ENCODE measurements around the gene GLUL. TPM values are rescaled to one million over a fixed set of nuclear protein-coding genes. Genes with fewer than 3 reads are reported as not detected.
A peak's percentile ranks its signal among the peaks of the same experiment; 100 is the strongest.

GLUL gene
- 292 TPM for polyA plus RNA-seq (ENCODE audit: insufficient read length)
- long read RNA-seq, donor 1, full-length matches to known transcripts = 64 of 83 reads
- long read RNA-seq, donor 1, partial matches to known transcripts = 19 of 83 reads
- long read RNA-seq, donor 1, other reads (novel, unspliced or antisense) = 0 of 83 reads
- long read RNA-seq, donor 2, full-length matches to known transcripts = 69 of 79 reads
- long read RNA-seq, donor 2, partial matches to known transcripts = 10 of 79 reads
- long read RNA-seq, donor 2, other reads (novel, unspliced or antisense) = 0 of 79 reads
- long read RNA-seq, donor 3, full-length matches to known transcripts = 48 of 53 reads
- long read RNA-seq, donor 3, partial matches to known transcripts = 5 of 53 reads
- long read RNA-seq, donor 3, other reads (novel, unspliced or antisense) = 0 of 53 reads
- long read RNA-seq, donor 4, full-length matches to known transcripts = 4 of 4 reads
- long read RNA-seq, donor 4, partial matches to known transcripts = 0 of 4 reads
- long read RNA-seq, donor 4, other reads (novel, unspliced or antisense) = 0 of 4 reads
- long read RNA-seq, donor 5, full-length matches to known transcripts = 71 of 77 reads
- long read RNA-seq, donor 5, partial matches to known transcripts = 6 of 77 reads
- long read RNA-seq, donor 5, other reads (novel, unspliced or antisense) = 0 of 77 reads
- long read RNA-seq, donor 6, full-length matches to known transcripts = 61 of 75 reads
- long read RNA-seq, donor 6, partial matches to known transcripts = 14 of 75 reads
- long read RNA-seq, donor 6, other reads (novel, unspliced or antisense) = 0 of 75 reads
- long read RNA-seq, donor 7, full-length matches to known transcripts = 89 of 103 reads
- long read RNA-seq, donor 7, partial matches to known transcripts = 8 of 103 reads
- long read RNA-seq, donor 7, other reads (novel, unspliced or antisense) = 6 of 103 reads
- long read RNA-seq, donor 8, full-length matches to known transcripts = 32 of 32 reads
- long read RNA-seq, donor 8, partial matches to known transcripts = 0 of 32 reads
- long read RNA-seq, donor 8, other reads (novel, unspliced or antisense) = 0 of 32 reads

DNA sequence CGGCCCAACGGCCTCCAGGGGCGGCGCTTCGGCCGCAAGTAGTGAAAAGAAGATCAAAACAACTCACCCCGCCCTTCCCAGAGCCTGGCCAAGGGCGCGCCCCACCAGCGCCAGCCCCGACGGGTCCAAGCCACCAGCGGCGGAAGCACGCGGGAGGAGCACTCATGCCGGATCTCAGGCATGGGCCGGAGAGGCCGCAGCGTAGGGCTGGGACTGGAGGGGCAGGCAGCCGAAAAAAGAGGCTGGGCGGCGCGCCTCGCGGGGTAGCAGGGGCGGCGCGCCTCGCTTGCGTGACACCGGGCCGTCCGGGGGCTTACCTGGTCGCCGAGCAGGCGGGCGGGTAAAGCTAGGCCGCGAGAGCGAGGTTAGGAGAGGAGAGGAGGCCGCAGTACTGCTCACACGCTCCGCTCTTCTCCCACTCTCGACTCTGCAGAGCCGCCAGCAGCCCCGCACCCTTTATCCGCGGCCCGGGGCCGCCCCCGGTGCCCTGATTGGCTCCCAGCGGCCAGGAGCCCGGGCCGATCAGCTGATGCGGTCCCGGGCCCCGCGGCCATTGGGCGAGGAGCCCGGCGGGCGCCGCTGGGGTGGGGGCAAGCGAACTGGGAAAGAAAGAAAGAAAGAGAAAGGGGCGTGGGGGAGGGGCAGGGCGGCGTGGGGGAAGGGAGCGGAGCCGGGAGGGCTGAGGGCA, at the start of gene GLUL:
TSS of gene GLUL (minus strand) at position 429 of the 688 bp plus-strand sequence. CDS start 3,053 bp downstream, outside the sequence.
- peak; percentile 96 for DNase-seq

DNA sequence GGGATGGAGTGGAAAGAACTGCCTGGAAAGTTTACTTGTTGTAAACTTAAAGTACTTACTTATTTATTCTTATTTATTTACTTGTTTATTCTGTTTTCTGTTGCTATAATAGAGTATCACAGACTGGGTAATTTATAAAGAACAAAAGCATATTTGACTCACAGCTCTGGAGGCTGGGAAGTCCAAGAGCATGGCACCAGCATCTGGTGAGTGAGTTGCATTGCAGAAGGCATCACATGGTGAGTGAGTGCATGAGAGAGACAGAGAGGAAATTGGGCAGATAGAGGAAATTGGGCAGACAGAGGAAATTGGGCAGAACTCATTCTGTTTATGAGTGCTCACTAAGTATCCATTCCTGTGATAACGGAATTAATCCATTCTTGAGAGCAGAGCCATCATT, 46.7 kb upstream of the GLUL start:
- DNase-seq = no peak

DNA sequence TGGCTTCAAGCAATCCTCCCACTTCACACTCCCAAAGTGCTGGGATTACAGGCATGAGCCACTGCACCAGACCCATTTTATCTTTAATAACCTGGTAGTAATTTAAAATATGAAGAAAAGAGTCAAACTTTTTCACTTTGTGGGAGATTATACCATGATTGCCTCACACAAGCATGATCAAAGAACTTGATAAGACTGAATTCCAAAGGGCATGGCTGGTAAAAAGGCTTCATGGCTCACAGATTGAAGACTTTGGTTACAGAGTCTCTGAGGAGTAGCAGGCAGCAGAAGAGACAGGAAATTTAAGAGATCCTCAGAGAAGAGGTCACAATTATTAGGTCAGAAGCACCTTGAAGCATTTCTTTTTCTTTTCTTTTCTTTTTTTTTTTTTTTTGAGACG, 42.0 kb upstream of the GLUL start:
- no peak for DNase-seq

DNA sequence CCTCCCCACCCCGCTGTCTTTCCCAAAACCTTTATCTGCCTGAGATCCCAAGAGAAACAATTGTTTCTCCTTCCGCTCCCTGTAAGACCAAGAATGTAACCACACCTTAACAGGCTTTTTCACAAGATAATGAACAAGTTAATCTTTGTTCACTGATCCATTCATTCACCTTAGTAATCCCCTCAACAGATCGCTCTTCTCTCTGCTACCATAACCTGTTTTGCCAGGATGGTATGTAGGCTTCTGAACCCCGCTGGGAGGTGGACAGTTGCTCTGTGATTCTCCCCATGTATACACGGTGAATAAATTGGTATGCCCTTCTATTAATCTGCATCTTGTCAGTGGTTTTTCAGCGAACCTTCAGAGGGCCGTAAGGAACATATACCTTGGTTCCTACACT, 39.7 kb upstream of the GLUL start:
- DNase-seq = no peak

DNA sequence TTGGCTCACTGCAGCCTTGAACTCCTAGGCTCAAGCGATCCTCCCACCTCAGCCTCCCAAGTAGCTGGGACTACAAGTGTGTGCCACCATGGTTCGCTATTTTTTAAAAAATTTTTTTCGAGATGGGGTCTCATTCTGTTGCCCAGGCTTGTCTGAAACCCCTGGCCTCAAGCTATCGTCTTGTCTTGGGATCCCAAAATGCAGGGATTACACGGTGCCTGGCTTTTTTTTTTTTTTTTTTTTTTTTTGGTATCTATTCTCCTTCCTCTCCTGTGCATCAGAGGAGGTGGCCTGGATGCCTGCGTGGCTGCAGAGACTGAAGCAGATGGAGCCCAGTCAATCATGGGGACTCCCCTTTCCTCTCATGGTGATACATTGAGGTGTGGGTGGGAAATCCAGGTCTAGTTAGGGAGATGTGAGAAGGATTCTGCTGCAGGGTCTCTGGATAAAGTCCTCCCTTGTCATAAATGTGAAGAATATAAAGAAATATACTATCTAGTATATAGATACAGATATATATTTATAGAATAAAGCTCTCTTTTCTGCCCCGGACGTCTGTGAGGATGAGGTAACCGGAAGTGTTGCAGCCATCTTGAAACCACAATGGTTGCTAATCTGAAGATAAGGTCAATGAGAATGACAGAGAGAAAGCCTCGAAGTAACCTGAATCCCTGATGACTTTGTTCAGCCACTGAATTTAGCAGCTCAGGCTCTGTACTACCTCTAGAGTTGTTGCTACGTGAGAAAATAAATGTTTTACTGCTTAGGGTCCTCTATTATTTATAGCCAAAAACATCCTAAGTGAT, 38.9 kb upstream of the GLUL start:
- no peak for DNase-seq

DNA sequence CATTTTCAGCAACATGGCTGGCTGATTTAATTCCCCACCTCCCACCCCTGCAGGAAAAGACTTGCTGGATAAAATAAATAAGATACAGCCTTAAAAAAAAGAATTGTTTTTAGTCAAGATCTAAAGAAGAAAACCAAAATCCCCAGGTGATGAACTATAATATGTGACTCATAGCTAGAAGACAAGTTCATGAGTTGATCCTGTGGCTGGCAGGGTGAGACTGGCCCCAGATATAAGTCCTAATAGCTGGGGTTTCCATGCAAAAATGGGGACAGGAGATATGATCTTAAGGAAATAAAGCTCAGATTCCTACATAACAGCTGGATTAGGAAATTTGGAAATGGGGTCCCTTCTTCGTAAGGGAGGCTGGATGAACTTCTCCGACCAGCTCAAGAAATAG, 36.5 kb upstream of the GLUL start:
- no peak for DNase-seq

DNA sequence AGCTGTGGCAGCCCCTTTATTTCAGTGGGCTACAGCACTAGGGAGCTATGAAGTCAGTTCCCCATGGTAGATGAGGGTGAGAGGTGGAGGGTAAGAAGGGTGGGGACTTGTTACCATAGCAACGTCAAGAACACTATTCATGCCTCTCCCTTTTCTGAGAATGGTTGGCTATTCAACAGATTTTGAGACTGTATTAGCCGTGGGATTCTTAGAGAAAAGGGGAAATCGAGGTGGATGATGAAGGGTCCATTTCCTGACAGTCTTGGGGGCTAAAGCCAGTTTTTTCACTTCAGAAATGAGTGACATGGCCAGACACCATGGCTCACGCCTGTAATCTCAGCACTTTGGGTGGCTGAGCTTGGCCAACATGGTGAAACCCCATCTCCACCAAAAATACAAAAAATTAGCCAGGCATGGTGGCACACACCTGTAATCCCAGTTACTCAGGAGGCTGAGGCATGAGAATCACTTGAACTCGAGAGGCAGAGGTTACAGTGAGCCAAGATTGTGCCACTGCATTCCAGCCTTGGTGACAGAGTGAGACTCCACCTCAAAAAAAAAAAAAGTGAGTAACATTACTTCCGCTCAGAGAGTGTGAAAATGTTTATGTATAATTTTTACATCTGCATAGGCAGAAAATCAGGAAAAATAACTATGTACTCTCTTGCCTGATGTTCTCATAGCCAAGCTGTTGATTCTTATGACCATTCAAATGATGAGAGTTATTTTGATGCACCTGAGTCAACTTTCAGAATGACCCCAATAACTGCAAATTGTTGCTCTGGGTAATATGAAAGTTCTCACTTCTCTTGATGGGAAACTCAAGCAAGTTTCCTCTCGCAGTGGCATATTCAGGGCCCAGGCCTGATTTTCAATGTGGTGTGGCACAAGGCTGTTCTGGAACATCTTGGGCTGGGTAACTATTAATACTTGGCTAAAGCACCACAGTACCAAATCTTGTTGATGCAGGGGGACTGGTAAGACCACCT, 35.1 kb upstream of the GLUL start:
- DNase-seq = no peak

DNA sequence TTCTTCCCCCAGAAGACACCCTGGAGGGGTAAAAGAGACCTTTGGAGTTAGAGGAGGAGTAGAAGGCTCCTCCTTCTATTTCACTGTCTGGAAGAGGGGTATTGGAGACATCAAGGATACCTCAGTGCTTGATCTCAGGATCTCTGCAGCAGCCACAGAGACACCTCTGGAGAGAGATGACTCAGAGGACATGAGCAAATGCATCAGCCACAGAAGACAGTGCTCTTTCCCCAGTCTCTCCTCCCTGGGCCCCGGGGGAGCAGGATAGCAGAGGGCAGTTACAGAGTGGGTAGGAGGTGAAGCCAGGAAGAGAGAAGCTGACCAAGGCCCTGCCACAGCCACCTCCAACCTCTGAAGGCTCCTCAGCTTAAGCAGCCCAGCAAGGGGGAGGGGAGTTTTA, 24.2 kb upstream of the GLUL start:
- DNase-seq = no peak

DNA sequence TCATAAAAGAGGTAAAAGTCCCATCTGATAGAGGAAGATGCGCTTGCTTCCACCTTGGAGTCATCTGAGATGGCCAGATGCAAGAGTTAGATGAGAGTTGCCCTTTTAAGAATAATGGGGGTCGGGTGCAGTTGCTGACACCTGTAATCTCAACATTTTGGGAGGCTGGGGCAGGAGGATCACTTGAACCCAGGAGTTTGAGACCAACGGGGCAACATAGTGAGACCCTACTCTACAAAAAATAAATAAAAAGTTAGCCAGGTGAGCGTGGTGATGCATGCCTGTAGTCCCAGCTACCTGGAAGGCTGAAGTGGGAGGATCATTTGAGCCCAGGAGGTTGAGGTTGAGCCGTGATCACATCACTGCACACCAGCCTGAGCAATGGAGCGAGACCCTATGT, 22.4 kb upstream of the GLUL start:
- DNase-seq = no peak

DNA sequence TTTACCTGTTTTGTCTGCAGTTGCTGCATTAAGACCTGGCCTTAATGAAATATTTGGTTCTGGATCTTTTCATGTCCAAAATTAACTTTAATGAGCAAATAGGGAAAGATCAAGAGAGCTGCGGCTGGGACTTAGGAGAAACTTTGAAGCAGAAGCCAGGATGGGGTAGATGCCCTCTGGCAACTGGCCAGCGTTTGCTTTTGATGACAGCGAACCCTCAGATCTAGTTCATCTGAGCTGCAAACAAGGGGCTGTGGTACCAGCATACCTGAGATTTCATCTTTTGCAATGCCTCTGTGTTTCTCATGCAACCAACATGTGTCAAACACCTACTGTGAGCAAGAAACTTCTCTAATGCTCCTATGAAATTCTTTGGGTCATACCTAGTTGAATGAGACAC, 21.9 kb upstream of the GLUL start:
- no peak for DNase-seq

DNA sequence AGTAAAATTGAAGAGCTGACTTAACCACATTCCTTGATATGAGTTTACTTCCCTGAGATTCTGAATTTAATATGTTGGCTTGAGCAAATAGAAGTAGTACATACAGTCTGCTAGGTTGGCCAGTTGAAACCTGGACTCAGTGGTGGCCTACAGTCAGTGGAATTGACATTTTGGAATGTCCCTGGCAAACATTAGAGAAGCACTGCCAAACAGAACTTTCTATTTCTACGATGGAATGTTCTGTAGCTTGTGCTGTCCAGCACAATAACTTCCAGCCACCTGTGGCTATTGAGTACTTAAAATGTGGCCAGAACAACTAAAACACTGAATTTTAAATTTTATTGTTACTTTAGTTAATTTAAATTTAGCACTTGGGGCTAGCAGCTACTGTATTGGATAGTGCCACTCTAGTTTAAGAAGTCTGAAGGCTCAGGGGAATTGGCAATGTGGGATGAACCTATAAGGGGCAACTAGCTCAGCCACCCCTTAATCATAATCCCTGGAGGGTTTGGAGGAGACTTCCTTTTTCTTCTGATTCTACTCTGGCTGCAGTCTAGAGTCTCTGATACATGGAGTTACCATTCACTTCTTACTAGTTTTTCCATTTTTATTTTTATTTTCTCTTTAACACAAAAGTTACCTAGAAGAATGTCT, 19.2 kb upstream of the GLUL start:
- DNase-seq = no peak

DNA sequence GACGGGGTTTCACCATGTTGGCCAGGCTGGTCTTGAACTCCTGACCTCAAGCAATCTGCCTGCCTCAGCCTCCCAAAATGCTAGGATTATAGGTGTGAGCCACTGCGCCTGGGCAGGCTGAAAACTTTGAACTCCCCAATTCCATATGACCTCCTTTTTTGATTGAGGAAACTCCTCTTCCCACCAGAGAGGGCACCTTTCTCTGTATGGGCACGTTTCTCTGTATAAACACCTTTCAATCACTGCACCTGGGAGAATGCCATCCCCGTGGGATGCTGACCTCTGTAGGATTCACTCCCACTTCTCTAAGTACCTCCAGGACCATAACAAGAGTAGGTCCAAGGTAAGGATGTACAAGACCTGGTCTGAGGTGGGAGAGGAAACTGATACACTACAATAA, 18.5 kb upstream of the GLUL start:
- no peak for DNase-seq

DNA sequence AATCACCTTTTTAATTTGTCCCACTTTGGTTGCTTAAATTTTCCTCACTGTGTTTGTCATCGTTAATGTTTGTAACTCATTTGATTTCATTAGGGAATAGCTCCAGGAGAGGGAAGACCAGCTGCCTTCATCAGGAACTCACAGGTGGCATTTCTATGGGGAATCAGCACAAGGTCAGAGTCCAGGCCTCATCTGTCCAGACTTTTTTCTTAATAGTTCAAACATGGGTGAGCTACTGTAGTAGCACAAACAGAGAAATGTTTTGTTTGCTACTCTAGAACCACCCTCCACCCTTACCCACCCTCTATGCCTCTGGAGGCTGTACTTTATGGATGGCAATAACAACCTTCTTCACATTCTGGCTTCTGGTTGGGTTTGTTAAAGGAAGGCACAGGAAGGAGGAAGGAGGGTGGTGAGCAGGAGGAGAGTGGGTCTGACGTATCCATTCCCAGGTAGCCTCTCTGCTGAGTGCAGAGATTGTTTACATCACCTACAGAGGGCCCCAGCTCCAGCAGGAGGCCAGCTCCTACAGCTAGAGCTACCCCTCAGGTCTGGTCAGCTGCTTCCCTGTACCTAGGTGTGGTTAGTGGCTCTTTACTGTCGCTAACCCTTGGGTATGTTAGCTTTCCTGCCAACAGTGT, 17.0 kb upstream of the GLUL start:
- DNase-seq = no peak

DNA sequence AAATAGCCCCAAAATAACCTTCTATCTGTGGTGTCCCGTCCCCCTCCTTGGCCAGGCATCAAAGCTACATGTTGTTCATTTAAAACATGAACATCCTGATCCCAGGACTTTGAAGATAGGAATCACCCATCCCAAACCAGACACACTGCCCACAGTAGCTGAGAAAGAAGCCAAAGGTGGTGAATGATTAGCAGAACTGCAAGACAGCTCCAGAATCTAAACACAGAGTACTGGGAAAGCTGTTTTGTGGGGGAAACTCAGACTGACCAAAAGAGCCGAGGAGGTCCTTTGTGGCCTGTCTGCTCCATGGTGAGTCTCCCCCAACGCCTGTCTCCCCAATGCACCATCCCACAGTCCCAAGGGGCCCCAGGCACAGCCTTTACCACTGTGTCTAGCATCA, 16.1 kb upstream of the GLUL start:
- DNase-seq = no peak

DNA sequence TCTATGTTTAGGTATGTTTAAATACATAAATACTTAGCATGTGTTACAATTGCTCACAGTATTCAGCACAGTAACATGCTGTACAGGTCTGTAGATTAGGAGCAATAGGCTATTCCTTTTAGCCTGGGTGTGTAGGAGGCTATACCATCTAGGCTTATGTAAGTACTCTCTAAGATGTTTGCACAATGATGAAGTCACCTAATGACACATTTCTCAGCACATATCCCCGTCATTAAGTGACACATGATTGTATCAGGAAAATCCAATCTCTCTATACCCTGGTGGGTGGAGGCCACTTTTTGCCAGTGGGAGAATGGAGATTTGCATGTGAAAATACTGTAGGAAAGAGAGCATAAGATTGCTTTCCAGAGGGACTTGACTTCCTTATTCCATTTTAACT, 14.4 kb upstream of the GLUL start:
- no peak for DNase-seq

DNA sequence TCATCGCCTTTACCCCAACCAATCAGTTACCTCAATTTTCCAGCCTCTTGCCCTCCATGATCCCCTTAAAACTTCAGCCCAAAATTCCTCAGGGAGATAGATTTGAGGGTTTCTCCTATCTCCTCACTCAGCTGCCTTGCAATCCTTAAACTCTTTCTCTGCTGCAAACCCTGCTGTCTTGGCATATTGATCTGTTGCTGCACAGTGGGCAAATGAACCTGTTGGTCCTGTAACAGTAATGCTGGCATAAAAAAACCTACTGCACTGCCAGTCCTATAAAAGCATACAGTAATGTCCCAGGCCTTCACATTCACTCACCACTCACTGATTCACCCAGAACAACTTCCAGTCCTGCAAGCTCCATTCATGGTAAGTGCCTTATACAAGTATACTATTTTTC, 14.0 kb upstream of the GLUL start:
- DNase-seq = no peak

DNA sequence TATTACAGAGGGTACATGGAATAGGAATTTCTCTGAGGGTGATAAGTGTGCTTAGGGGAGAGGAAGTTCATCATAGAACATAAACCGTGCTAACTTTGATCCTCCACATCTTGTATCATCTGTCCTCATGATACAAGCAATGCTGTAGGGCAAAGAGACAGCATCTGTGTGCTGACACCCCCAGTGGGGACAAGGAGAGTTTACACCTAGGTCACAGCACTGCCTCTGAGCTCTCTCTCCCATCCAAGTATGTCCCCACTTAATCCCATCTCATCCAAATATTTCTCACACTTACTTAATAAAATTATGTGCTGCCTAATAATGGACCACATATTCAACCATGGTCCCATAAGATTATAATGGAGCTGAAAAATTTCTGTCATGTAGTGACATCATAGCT, 13.2 kb upstream of the GLUL start:
- no peak for DNase-seq

DNA sequence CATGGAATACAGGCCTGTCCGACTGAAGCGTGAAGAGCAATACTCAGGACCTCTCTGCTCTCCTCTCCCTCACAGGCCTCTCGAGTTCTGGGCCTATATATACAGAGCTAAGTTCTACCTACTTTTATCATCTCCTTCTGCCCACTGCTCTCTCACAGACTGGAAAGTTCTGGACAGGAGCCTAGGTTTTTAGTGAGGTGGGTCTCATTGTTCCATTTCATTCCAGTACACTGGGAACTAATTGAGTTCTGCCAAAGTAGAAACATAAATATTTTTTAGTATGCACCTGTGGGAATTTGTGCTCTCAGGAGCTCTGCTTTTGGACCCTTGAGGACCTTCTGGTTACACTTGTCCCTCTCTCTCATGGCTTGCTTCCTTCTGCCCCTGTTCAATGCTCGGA, 9.0 kb upstream of the GLUL start, which contains the start of gene TEDDM1:
TSS of gene TEDDM1 (minus strand) at position 101 of the 400 bp plus-strand sequence. CDS start 182 bp downstream, outside the sequence.
- DNase-seq = no peak

Measured in left kidney (tissue), 8 donors.